MCF 10A (cell line): ENCODE results near the gene PNN. TPM values are rescaled to one million over a fixed set of nuclear protein-coding genes. Genes with fewer than 3 reads are reported as not detected.

Experiments
- BruUV-seq: library from RNA; stranded (reverse); fragments of 400-500 nt; replicated peaks from 2 replicates; lab custom pipeline; 2021; lab: Mats Ljungman, UMichigan
- CTCF ChIA-PET: fragments of 300-600 bp; sonication (Branson Sonifier 250); formaldehyde crosslinking; extraction: SDS; loops from one replicate; lab custom pipeline; 2021; ENCODE audit warnings: antibody characterized with exemption, inconsistent platforms; lab: Yijun Ruan, JAX
- POLR2A ChIA-PET: fragments of 300-600, 350-650 bp; sonication (Branson Sonifier 250); formaldehyde crosslinking; extraction: SDS; loops from one replicate; lab custom pipeline; 2020; ENCODE audit warnings: antibody characterized with exemption, inconsistent platforms; lab: Yijun Ruan, JAX
- DNase-seq: peaks from one replicate; pipeline ENCODE4 v3.0.0-alpha.2; 2018; ENCODE audit not compliant: unreplicated experiment
- H3K27ac Mint-ChIP-seq: one replicate; pipeline ENCODE4 v1.8.0; 2022; ENCODE audit warnings: mild to moderate bottlenecking, low read depth, mixed read lengths; ENCODE audit not compliant: unreplicated experiment
- H3K27me3 Mint-ChIP-seq: one replicate; pipeline ENCODE4 v1.8.0; 2022; ENCODE audit warnings: mixed read lengths; ENCODE audit not compliant: insufficient read depth, unreplicated experiment
- H3K36me3 Mint-ChIP-seq: one replicate; pipeline ENCODE4 v1.8.0; 2022; ENCODE audit warnings: mild to moderate bottlenecking, moderate library complexity, mixed read lengths; ENCODE audit not compliant: insufficient read depth, unreplicated experiment
- H3K4me1 Mint-ChIP-seq: one replicate; pipeline ENCODE4 v1.8.0; 2022; ENCODE audit warnings: mixed read lengths; ENCODE audit not compliant: insufficient read depth, unreplicated experiment
- H3K4me3 Mint-ChIP-seq: one replicate; pipeline ENCODE4 v1.8.0; 2022; ENCODE audit warnings: mild to moderate bottlenecking, moderate library complexity, mixed read lengths; ENCODE audit not compliant: unreplicated experiment
- H3K9me3 Mint-ChIP-seq: one replicate; pipeline ENCODE4 v1.8.0; 2022; ENCODE audit warnings: mixed read lengths; ENCODE audit not compliant: unreplicated experiment
- intact Hi-C: fragments of 100-400 bp; cut with micrococcal nuclease; formaldehyde crosslinking; loops from 2 replicates; pipeline ENCODE4 v1.14.1; 2022
- total RNA-seq: library from RNA; stranded (reverse); gene quantifications from 2 replicates; pipeline ENCODE4 v1.2.3, GENCODE V29; 2022
- TF ChIP-seq, protein P1 (sequence below): fragments of 200-600 bp; IDR thresholded peaks from one replicate; pipeline ENCODE4 v1.8.0; 2022; ENCODE audit warnings: antibody characterized with exemption, mild to moderate bottlenecking; ENCODE audit not compliant: unreplicated experiment

The PNN gene
- total RNA-seq, 1 experiment from 2014 or later: 96.7 TPM

GRCh38 chr14:39145266-39145966, 29.6 kb upstream of the PNN start:
- intact Hi-C loops: no loop called here
- ChIA-PET CTCF (interaction anchor here (0.6 kb wide), 1 partner anchor 18 kb away, joined by 4 read pairs; no protein-coding TSS in a partner anchor), POLR2A (interaction anchor here (1.0 to 2.6 kb wide), 2 partner anchors 10 to 25 kb away, joined by 3 to 10 read pairs; partner anchors contain the start of gene TRAPPC6B)
- TF ChIP-seq, protein P1, sequence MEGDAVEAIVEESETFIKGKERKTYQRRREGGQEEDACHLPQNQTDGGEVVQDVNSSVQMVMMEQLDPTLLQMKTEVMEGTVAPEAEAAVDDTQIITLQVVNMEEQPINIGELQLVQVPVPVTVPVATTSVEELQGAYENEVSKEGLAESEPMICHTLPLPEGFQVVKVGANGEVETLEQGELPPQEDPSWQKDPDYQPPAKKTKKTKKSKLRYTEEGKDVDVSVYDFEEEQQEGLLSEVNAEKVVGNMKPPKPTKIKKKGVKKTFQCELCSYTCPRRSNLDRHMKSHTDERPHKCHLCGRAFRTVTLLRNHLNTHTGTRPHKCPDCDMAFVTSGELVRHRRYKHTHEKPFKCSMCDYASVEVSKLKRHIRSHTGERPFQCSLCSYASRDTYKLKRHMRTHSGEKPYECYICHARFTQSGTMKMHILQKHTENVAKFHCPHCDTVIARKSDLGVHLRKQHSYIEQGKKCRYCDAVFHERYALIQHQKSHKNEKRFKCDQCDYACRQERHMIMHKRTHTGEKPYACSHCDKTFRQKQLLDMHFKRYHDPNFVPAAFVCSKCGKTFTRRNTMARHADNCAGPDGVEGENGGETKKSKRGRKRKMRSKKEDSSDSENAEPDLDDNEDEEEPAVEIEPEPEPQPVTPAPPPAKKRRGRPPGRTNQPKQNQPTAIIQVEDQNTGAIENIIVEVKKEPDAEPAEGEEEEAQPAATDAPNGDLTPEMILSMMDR: no peak
- no peak for DNase-seq
- BruUV-seq: no TSS peak
- H3K9me3 Mint-ChIP-seq: no peaks in the 10 kb centered on the region
- no peaks in the 10 kb centered on the region for H3K27me3 Mint-ChIP-seq
- H3K4me3 Mint-ChIP-seq: no peak overlapping the region
- no peak overlapping the region for H3K27ac Mint-ChIP-seq
- H3K36me3 Mint-ChIP-seq: peaks cover 23% of the 10 kb centered on the region
- H3K4me1 Mint-ChIP-seq: no peaks in the 10 kb centered on the region

DNA sequence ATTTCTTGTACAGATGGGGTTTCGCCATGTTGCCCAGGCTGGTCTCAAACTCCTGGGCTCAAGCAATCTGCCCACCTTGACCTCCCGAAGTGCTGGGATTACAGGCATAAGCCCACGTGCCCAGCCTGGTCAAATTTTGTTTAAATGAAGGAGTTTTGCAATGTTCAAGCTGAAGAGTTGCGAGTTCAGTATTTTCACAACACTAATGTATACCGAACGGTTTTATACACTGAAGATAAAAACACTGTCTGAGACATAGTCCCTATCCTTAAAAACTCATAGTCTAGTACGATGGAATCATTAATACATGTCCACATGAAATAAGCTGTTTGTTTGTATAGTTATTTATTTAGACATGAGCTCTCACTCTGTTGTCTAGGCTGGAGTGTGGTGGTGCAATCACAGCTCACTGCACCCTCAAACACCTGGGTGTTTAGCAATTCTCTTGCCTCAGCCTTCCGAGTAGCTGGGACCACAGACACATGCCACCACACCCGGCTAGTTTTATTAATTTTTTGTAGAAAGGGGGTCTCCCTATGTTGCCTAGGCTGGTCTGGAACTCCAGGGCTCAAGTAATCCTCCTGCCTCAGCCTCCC, 20.4 kb upstream of the PNN start:
- TF ChIP-seq, protein P1: no peak
- no peak overlapping the region for H3K27ac Mint-ChIP-seq
- intact Hi-C loops: no loop called here
- no TSS peak for BruUV-seq
- peaks cover 56% of the 10 kb centered on the region for H3K36me3 Mint-ChIP-seq
- H3K9me3 Mint-ChIP-seq: no peaks in the 10 kb centered on the region
- H3K4me1 Mint-ChIP-seq: no peaks in the 10 kb centered on the region
- no peaks in the 10 kb centered on the region for H3K27me3 Mint-ChIP-seq
- ChIA-PET POLR2A (interaction anchor here (0.7 to 1.6 kb wide), 3 partner anchors 19 to 145 kb away, joined by 3 to 4 read pairs (median 4); partner anchors contain the start of gene PNN), CTCF (no interaction called here)
- no peak overlapping the region for H3K4me3 Mint-ChIP-seq
- DNase-seq: no peak

DNA sequence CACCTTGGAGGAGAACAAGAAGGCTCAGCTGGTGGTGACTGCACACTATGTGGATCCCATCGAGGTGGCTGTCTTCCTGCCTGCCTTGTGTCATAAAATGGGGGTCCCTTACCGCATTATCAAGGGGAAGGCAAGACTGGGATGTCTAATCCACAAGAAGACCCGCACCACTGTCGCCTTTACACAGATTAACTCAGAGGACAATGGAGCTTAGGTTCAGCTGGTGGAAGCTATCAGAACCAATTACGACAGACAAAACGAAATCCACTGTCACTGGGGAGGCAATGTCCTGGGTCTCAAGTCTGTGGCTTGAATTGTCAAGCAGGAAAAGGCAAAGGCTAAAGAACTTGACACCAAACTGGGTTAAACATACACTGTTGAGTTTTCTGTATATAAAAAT, 17.6 kb upstream of the PNN start:
- Mint-ChIP-seq H3K9me3 (no peaks in the 10 kb centered on the region), H3K4me3 (no peak overlapping the region), H3K4me1 (no peaks in the 10 kb centered on the region), H3K27ac (no peak overlapping the region), H3K36me3 (peaks cover 46% of the 10 kb centered on the region), H3K27me3 (no peaks in the 10 kb centered on the region)
- TF ChIP-seq, protein P1: no peak
- no TSS peak for BruUV-seq
- POLR2A ChIA-PET: interaction anchor here (1.3 kb wide), 1 partner anchor 13 kb away, joined by 5 read pairs; the partner anchor contains the start of gene TRAPPC6B
- CTCF ChIA-PET: no interaction called here
- intact Hi-C loops: no loop called here
- no peak for DNase-seq

GRCh38 chr14:39158222-39158858, 16.7 kb upstream of the PNN start:
- ChIA-PET CTCF (interaction anchor here (0.7 to 1.4 kb wide), 2 partner anchors 32 to 47 kb away, joined by 3 to 5 read pairs; no protein-coding TSS in a partner anchor), POLR2A (interaction anchor here (0.8 to 1.4 kb wide), 5 partner anchors 10 to 272 kb away, joined by 3 to 7 read pairs (median 3); partner anchors contain the start of gene TRAPPC6B)
- Mint-ChIP-seq H3K36me3 (peaks cover 42% of the 10 kb centered on the region), H3K9me3 (no peaks in the 10 kb centered on the region), H3K27ac (no peak overlapping the region), H3K27me3 (no peaks in the 10 kb centered on the region), H3K4me1 (no peaks in the 10 kb centered on the region), H3K4me3 (no peak overlapping the region)
- intact Hi-C loops: no loop called here
- BruUV-seq: no TSS peak
- TF ChIP-seq, protein P1: no peak
- no peak for DNase-seq
